Measurements from ENCODE around the gene MYO3B.

DNA sequence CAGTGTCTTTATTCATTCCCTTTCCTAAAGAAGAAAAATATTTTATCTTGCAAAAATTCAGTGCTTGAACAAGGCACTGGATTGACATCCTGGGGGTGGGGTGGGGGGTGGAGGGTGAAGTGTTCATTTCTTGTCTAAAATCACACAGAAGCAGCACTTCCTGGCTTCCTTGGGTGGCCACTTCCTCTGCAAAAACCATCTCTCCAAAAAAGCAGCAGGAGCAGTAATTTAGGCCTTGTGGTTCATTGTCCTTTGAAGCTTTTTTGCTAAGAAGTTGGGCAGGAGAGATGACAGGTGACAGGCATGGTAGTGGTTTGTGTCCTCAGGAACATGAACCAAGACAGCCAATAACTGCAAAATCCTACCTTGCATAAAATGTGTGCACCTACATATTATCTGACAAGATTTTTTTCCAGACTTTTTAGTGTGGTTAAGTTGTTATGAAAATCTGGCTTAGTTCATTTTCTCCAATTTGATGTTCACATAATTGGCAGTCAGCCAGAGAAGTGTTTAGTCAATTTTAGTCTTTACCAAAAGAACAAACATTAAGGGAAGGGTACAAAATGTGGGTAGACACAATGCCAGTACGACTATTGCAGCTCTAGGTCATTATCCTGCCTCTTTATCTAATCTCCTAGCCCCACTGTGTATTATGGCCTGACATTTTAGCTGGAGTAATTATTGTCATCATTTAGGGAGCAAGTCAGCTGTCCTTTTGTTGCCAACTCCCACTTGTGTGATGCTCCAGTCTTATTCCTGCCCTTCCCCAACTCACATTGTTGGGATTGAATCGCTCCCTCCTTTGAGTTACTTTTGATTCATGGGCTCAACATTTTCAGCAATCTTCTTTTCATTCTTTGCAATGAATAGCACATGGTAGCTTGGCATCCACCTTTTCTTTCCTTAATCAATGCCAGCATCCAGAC, 177.2 kb downstream of the MYO3B start:
- TF ChIP-seq, protein P1, sequence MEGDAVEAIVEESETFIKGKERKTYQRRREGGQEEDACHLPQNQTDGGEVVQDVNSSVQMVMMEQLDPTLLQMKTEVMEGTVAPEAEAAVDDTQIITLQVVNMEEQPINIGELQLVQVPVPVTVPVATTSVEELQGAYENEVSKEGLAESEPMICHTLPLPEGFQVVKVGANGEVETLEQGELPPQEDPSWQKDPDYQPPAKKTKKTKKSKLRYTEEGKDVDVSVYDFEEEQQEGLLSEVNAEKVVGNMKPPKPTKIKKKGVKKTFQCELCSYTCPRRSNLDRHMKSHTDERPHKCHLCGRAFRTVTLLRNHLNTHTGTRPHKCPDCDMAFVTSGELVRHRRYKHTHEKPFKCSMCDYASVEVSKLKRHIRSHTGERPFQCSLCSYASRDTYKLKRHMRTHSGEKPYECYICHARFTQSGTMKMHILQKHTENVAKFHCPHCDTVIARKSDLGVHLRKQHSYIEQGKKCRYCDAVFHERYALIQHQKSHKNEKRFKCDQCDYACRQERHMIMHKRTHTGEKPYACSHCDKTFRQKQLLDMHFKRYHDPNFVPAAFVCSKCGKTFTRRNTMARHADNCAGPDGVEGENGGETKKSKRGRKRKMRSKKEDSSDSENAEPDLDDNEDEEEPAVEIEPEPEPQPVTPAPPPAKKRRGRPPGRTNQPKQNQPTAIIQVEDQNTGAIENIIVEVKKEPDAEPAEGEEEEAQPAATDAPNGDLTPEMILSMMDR (conservative IDR thresholded peaks at IDR 0.05) = no peak
- no peak for TF ChIP-seq ZFX (IDR thresholded peaks at IDR 0.05)
